Pons (tissue), 1 donor: Measurements from ENCODE around the gene SURF4.
"Not testable (repeated sequence)": the region's sequence is repeated elsewhere in the genome, so short reads cannot be mapped to it uniquely, and the experiment has no call there.

Source experiments
- DNase-seq: peaks from one replicate; pipeline ENCODE4 v3.0.0-alpha.2; 2016; ENCODE audit warnings: low spot score

Gene SURF4

DNA sequence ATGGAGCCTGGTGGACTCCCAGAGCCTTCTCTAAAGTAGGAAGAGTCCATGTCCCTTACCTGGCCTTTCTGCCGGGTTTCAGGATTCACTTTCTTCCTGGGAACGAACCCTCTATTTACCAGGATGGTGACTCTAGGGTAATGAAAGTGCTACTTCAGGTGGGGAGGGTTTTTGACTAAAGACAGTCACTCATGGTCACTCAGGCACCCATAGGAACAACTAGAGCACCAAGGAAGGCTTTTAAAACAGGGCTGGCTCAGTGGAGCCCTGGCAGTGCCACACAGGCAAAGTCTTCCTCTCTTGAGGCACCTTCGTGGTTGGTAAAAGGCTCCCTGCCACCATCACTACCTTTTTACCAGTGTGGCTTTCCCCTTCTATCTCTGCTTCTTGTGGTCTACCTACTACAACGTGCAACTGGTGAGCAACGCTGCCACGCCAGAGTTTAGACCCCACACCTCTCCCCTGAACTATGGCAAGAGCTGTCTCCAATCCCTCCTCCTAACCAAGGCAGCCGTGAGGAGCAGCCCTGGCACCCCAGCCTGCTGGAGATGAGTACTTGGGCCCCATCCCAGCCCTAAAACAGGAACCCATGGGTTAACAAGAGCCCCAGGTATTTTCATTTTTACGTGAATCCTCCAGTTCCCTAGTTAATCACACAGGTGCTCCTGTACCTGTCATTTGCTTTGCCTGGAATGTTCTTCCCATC lies 23.1 kb downstream of the SURF4 start:
- DNase-seq = no peak

DNA sequence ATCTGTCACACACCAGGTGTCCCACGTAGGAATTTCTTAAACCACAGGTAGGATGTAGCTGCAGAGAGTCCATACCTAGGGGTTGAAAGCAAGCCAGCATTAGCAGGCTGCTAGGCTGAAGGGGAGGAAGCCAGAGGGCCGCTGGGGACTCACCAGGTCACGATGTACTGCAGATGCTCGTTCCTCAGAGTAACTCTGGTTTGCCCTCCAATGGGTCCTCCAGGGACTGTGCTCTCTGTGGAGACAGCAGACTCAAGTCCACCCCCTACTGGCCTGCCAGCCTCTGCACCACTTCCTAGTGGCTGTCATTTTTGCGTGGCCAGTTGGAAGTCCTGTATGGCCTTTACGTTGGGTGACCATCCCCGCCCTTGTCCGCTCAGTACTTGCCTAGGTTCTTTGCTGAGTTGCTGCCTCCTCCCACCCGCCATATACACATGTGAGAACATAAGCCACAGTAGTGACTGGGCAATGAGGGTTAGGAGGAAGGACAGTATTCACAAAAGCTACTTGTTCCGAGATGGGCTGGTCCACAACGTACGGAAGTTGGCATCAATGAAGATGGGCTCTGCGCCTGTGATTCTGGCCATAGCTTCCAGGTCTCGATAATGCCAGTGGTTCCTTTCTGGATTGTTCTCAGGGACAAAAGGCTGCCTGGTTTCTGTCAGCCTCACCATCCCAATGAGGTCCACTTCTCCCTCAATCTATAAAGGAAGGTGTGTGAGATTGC lies 23.8 kb downstream of the SURF4 start:
- DNase-seq = no peak

DNA sequence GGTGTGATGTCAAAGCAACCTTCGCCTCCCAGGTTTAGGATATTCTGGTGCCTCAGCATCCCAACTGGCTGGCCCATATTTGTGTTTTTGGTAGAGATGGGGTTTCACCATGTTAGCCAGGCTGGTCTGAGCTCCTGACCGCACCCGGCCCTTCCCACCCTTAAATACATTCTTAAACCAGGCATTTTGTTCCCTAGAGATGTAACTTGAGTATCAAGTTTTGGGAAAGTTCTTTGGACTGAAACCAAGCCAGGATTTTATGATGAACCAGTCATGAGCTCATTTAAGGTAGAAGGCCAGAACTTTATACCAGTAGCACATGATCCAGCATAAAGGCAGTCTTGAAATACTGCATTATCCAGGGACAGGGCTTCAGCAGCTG lies 24.3 kb downstream of the SURF4 start:
- DNase-seq = no peak

DNA sequence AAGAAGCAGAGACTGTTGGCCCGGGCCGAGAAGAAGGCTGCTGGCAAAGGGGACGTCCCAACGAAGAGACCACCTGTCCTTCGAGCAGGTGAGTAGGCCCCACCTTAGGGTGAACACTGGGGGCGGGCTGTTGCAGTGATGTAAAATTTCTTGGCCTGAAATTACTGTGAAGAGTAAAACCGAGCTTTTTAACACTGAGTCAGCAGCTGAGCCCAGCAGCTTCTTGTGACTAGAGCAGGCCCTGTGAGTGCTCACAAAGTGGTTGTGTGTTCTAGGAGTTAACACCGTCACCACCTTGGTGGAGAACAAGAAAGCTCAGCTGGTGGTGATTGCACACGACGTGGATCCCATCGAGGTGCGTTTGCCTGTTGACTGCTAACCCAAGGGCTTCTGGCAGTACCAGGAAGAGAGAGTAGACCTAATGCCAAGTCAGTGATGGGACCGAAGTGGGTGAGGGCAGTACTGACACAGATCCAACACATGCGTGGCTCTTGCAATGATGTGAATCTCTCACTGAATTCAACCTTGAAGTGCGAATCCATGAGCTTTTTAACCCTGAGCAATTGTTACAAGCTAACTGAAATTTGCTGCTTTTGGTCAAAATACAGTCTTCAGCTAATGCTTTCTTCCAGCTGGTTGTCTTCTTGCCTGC lies 25.8 kb downstream of the SURF4 start:
- DNase-seq = no peak

DNA sequence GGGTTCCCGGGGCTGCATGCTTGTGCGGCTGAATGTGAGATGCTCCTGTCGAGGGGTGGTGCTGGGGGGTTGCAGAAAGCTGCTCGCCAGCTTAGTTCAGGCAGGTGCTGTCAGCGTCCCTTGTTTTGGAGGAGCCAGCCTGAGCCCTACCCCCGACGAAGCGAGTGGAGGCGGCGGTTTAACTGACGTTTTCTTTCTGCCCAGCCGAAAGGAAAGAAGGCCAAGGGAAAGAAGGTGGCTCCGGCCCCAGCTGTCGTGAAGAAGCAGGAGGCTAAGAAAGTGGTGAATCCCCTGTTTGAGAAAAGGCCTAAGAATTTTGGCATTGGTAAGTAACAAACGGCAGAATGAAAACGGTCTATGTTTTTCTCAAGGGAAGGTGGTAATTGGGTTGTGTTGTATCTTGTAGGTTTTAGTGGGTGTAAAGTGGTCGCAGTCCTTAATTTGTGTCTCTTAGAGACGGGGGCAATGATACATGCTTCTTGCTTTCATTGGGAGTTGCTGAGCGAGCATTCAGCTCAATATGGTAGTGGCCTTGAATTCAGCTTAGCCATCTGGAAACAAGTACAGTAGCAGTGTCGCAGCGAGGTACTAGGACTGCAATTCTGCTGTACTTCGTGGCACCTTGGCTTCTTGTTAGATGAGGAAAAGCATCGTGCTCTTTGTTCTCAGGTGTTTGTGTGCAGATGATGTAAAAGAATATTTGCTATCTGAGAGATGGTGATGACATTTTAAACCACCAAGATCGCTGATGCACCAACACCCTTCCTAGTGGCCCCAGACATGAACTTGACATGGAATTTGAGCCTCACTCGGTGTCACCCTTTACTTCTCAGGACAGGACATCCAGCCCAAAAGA lies 26.9 kb downstream of the SURF4 start:
- no peak for DNase-seq

DNA sequence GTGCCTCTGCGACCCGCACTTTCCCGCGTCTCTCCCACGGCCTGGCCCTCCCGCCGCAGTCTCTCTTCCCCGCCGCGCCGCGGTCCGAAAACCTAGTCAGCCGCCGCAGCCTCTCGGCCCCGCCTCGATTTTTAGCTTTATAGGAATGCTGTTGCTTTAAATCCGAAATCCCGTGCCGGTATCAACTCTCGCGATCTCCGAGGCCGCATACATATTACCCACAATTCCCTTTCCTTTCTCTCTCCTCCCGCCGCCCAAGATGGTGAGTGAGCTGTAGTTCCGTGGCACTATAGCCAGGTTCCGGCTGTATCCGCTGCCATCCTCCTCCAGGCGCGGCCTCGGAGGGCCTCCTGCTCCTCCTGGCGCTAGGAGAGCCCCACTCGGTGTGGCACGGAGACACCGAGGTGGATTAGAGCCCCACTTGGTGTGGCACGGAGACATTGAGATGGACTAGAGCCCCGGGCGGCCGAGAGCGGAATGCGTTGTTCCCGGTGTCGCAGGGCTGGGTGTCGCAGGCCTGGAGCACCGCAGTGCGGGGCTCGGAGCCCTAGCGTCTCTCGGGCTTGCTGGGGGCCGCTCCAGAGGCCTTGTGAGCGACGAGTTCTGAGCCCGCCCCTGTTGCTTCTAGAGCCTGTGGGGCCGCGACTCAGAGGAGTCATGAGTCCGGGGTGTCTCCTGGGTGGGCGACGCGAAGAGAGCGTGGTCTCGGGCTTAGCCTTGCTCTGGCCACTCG lies 27.7 kb downstream of the SURF4 start, which contains the start of the genes MED22 and RPL7A:
MED22 (minus strand) TSS at position 147 of the 733 bp plus-strand sequence. CDS start 1,469 bp downstream, outside the sequence.
RPL7A (plus strand) TSS at position 234 of the 733 bp plus-strand sequence; CDS start at position 260, 26 bp downstream.
- DNase-seq = peak; percentile 95

DNA sequence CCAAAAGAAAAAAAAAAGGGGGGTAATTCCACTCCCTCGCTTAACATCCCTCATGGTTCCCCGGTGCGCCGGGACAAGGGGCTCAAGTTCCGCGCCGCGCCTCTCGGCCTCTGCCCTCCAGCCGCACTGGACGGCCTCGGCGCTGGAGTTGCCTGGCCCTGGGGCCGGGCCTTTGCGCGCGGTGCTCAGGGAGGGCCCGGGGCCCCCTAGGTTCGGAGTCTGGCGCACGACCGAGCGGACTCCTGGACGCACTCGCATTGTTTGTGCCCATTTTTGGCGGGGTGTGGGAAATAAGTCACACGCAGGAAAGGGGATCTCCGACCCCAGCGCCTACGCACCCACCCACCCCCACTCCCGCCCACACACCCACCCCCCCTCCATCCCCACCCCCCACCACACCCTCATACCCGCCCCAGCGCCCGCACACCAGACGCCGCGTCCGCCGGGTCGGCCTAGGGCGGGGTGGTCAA lies 28.3 kb downstream of the SURF4 start:
- DNase-seq = no peak

DNA sequence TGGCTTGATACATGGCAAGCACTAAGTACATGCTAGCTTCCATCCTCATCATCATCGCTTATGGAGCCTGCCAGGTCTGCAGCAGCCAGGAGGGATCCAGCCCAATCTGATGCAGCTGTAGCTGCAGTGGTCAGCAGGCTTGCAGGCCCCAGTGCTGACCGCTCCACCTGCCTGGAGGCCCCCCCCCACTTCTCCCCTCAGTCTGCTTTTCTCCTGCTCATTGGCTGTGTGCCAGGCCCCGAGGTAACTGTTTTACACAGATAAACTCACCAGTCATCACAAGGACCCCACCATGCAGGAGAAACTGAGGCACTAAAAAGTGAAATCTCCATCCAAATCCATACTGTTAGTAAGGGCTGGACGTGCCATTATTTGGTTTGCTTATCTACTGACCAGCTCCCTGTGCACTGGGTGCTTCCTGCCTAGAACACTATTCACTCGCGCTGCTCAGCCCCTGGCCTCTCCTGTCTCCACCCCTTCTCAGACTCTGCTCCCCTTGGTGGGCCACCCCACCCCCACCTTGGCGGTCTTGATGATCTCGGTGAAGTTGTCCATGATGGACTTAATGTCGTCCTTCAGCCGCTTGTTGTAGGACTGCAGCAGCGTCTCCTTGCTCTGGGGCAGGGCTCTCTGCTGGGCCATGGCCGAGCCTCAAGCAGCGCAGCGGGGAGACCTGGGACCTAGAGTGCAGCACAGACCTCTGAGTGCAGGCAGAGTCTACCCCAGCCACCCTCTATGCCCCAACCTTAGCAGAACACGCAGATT lies 29.7 kb downstream of the SURF4 start:
- DNase-seq = no peak

DNA sequence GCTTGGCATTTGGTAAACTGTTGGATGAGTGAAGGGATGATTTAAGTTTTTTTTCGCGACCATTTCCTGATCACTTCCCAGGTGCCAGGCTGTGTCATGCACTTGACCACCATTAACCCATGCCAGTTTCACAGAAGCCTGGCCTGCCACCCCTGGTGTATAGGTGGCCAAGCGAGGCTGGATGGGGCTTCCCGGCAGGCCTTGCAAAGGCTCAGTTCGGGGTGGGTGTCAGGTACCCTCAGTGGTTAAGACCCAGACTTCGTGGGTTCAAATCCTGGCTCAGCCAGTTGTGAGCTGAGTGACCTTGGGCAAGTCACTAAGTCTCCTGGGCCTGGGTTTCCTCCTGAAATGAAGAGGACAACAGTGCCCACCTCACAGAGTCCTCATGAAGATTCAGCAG lies 30.3 kb downstream of the SURF4 start:
- DNase-seq = no peak

DNA sequence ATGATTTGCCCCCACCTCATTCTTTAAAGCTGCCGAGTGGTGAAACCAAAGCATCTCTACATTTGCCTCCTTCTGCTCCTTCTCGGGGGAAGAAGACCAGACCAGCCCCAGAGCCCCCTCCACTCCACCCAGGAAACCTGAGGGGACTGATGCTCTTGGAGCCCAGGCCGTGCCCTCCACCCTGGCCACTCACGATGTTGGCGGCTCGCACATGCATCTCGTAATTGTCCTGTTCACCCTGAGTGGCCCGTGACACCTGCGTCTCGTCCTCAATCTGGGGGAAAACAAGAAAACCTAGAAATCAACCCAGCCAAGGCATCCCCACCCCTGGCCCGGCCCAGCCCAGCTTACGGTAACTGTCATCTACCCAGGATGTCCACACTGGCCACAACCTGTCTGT lies 30.9 kb downstream of the SURF4 start:
- DNase-seq = no peak

DNA sequence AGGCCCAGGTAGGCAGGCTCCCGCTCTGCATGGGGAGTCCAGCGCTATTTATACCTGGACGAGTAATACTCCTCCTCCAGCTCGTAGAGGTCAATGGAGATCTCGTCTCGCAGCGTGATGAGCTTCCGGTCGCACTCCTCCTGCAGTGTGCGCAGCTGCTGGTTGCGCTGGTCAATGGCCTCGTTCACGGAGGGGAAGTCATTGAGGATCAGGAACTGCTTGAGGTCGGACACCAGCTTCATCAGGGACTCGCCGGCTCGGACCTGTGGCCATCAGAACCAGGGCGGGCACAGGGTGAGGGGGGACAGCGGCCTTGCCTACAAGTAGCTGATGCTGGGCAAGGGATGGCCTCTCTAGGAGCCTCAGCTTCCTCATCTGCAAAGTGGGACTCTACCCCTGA lies 31.8 kb downstream of the SURF4 start:
- no peak for DNase-seq

DNA sequence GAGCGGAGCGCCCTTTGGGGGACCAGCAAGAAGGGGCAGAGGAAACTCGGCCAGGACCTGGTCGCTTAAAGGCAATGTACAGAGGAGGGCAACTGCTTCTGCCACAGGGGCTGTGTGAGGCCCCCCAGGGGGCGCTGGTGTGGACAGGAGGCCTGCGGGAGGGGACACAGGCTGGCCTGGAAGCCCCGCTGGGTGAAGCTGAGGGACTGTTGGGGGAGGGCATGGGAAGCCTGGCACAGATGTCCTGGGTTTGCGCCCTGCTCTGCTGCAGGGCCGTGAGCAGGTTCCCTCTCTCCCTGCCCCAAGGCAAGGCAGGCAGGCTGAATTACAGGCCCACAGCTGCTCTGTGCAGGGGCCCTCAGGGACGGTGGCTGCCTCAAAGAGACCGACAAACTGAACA lies 33.3 kb downstream of the SURF4 start:
- DNase-seq = no peak

DNA sequence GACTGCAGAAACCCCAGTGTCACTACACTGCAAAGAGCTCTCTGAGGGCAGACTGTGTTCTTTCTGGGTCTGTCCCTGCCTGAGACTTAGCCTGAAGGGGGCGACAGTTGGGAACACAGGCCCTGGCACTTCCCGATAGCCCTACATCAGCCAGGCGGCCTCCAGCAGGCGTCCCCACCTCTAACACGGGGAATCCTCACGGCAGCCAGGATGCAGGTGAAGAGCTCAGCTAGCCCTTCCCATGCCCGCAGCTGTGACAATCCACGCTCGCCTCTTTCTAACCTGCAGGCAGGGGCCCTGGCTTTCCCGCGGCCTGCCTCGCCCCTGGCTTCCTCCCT lies 33.8 kb downstream of the SURF4 start:
- no peak for DNase-seq

DNA sequence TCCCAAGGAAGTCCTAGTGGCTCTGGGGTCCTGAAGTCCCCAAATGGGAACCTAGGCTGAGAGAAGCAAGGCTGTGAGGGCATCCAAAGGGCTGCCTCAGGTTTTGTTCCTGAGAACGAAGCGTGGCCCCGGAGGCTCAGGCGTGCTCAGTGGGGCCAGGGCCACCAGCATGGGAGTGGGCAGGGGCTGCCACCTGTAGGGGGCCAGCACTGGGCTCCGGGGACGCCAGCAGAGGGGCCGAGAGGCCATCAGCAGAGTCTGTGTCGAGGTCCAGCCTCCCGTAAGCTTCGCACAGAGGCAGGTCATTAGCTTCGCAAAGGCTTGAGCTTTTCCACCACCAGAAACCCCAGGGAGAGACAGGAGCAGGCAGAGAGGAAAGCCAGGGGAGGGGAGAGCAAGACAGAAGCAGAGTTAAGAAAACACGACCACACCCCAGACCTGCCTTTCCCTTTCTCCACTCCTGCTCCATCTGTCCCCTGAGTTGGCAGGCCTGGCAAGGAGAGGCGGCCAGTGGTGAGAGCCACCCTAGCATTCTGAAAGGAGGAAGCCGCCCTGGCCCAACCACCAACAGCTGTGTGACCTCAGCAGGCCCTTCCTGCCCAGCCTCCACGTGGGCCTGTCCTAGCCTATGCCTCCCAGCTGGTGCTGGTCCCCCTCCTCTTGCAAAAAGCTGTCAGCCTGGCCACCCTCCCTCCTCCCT lies 34.3 kb downstream of the SURF4 start:
- no peak for DNase-seq

DNA sequence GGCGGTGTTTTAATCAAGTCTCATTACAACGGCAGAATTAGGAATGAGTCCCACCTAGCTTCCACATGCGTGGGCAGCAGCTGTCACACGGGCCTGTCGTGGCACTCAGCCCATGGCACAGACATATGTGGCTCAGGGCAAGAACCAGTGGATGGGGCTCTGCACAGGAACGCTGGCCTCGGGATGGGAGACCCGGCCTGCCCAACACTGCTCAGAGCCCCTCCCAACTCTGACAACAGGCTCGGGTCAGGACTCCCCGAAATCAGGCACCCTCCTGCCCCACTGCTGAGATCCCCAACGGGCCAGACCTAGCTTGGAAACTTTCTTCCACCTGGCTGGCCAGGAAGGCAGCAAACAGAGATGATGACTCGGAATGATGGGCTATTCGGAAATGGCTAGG lies 34.9 kb downstream of the SURF4 start:
- no peak for DNase-seq

DNA sequence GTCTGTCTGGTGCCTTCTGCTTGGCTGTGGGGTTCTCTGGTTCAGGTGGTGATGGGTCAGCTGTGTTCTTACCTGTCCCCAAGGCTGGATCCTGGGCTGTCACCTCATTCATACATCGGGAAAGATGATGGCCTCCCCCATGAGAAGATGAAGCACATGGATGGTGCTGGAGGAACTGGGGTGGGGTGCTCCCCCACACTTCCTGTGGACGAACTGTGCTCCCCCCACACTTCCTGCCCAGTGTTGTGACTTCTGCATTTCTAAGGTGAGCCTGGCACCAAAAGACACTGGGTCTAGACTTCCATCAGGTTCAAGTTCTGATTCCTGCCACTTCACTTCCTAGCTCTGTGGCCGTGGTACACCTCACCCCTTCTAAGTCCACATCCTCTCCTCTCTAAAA lies 35.6 kb downstream of the SURF4 start:
- DNase-seq = no peak

DNA sequence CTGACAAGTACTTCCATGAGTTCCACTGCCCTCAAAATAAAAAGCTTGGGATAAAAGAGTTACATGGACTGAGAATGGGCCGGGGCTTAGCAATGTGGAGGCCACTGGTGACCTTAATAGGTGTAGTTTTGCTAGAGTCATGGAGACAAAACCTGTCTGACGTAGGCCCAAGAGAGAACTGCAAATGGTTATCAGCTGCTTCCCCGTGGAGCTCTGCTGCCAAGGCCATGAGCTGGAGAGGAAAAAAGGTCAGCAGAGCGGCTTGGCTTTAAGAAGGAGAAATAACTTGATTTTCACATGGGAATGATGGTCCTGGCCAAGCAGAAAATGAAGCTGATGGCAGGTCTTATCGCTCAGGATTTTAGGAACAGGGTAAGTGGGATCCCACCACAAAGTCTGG lies 36.2 kb downstream of the SURF4 start:
- no peak for DNase-seq

DNA sequence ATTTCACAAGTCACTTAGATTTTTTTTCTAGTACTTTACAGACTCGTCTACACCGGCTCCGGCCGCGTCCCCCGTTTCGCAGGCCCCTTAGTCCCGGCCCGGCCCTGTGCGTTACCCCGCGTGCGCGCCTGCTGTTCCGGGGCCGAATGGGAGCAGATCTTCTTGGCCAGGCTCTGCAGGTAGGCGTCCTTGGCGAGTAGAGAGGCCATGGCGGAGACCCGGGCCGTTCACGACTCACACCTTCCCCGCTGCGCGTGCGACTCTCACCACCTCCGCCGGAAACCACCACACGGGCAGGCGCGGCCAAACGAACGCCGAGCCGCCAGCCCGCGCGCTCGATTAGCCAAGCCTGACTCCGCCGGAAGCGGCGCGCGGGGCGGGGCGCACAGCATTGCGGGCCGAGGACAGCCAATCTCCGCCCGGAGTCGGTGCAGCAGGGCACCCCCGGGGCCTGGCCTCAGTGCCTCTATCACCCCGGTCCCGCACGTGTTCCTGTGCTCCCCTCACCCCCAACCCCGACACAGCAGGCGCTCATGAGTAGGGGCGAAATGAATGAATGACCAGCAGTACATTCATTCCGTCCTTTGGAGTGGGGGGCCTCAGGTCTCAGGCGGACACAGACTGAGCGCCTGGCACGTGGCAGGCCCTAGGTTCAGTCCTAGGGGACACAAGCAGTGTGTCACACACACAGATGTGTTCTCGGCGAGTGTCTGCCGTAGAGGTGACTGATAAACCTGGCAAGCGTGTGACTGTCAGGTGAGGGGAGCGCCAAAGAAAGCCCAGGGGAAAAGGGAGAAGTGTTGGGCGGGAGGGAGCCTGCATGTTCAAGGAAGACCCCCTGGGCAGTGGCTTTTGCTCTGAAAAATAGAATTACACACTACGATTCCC lies 39.7 kb downstream of the SURF4 start, which contains the start of gene SURF6:
SURF6 (minus strand) TSS at position 265 of the 888 bp plus-strand sequence; CDS start at position 209, 56 bp downstream.
- DNase-seq = peak; percentile 81

DNA sequence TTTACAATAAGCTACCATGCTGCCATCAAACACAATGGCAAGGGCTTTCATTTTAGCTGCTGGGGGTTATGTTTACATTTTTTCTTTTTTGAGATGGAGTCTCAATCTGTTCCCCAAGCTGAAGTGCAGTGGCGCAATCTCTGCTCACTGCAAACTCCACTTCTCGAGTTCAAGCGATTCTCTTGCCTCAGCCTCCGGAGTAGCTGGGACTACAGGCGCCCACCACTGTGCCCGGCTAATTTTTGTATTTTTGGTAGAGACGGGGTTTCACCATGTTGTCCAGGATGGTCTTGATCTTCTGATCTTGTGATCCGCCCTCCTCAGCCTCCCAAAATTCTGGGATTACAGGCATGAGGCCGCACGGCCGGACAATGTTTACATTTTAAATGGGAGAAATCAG lies 41.0 kb downstream of the SURF4 start:
- DNase-seq = not testable (repeated sequence)
